PC-9 (cell line): Measurements from ENCODE around the gene CD1D.

Experiments used
- EZH2 ChIP-seq: fragments of 200-600 bp; sonication (generic); IDR thresholded peaks from 2 replicates; pipeline ENCODE4 v1.8.0; 2017; ENCODE audit warnings: antibody characterized with exemption, low read depth
- TF ChIP-seq, protein P1 (sequence below): fragments of 200-600 bp; sonication (generic); conservative IDR thresholded peaks from 2 replicates; pipeline ENCODE4 v1.6.1; 2017; ENCODE audit warnings: mixed run types, antibody characterized with exemption, mild to moderate bottlenecking, moderate library complexity

DNA sequence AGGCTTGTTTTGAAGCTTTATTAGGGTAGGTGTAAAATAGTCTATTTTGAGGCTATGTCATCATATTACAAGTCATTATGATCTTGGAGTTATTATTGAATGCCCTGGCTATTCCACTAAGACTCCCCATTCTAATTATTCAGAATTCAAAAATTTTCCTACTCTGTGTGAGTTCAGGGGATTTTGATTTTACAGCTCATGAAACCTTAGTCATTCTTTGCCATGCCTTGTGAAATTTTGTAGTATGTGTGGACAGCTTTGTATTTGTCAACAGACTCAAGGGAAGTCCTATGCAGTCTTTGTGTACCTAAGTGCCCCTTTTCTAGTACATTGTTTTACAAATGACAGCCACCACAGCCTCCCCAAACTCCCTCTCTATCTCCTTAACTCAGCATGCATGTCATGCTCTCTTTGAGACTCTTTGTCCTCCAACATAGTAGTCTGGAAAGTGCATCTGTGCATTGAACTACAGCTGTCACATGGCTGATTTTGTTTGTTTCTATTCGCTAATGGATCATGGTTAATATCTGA, 28.0 kb downstream of the CD1D start:
- TF ChIP-seq, protein P1, sequence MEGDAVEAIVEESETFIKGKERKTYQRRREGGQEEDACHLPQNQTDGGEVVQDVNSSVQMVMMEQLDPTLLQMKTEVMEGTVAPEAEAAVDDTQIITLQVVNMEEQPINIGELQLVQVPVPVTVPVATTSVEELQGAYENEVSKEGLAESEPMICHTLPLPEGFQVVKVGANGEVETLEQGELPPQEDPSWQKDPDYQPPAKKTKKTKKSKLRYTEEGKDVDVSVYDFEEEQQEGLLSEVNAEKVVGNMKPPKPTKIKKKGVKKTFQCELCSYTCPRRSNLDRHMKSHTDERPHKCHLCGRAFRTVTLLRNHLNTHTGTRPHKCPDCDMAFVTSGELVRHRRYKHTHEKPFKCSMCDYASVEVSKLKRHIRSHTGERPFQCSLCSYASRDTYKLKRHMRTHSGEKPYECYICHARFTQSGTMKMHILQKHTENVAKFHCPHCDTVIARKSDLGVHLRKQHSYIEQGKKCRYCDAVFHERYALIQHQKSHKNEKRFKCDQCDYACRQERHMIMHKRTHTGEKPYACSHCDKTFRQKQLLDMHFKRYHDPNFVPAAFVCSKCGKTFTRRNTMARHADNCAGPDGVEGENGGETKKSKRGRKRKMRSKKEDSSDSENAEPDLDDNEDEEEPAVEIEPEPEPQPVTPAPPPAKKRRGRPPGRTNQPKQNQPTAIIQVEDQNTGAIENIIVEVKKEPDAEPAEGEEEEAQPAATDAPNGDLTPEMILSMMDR = no peak
- no peak for TF ChIP-seq EZH2
